Stimulated activated CD4-positive, alpha-beta T cell treated with anti-CD3 and anti-CD28 coated beads, Interleukin-15, amount 100 ng/mL, for 48 hours (primary cell): ENCODE data around the gene CAPZB.

Experiments used
- DNase-seq, 2 donors: peaks; one replicate each; pipeline ENCODE4 v3.0.0-alpha.2; 2020; ENCODE audit warnings: low read depth in 2 of 2

The CAPZB gene

DNA sequence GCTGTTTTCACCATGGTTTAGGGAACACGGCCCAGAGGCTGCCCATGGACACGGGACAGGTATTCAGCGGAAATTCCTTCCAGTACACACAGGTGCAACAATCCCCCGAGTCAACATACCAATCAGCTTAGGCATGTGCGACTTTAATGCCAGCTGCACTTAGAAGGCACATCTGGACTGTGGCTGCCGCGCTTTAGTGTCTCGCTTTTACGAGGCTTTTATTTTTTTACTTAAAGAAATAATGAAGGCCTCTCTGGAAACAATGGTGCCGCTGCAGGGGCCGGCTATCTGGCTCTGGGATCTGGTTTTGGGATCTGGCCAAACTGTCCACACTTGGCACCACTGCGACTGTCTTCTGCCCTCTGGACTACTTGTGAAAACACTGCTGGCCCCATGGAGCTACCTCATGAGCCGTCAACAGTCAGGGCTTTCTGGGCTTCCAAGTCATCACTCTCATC is 117.7 kb downstream of the CAPZB start:
- DNase-seq: no peak

GRCh38 chr1:19366599-19367536 is 118.5 kb downstream of the CAPZB start:
- DNase-seq: no peak

- no peak for DNase-seq
Measured at GRCh38 chr1:19365721-19366120, 119.6 kb downstream of the CAPZB start.

- DNase-seq: no peak
Measured at GRCh38 chr1:19363536-19364152, 121.7 kb downstream of the CAPZB start.

DNA sequence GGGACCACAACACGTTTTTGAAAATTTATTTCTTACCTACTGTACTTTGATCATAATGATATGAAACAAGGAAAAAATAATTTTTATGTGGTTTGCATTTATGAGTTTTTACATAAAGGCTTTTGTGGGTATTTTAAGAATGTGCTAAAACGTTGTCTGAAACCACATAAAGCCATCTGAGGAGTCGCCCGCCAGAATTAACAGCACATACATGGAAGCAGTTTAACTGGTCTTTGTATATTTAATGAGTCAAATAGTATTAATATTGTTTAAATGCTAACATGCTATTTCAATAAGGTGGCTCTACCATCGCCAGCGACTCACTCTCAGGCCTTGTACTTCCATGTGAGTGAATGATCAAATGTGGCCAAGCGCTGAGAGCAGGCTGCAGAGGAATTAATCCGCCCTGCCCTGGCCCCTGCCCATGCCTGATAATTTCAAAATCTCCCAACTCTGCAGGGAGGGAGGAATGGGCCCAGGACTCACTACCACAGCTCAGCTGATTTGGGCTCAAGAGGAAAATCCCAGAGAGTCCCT is 123.7 kb downstream of the CAPZB start:
- DNase-seq: no peak

GRCh38 chr1:19360843-19361610 is 124.3 kb downstream of the CAPZB start:
- DNase-seq: no peak

GRCh38 chr1:19360432-19360831 is 124.9 kb downstream of the CAPZB start:
- no peak for DNase-seq

DNA sequence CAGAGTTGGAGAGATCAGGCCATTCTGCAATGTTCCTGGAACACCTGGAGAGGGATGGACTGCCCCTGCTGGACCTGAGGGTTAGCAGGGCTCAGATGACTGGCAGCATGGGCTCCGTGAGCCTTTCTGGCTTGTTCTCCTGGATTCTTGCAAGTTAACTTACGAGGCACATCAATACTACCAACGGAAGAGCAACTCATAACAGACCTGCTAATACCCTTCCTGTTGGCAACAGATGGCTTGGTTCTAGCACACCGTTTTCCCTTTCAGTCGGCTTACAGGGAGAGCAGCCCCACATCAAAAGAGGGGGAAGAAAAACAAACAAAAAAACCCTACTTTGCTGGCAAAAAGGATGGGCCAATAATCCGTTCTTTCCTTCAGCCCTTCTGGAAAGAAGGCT is 125.3 kb downstream of the CAPZB start:
- no peak for DNase-seq

GRCh38 chr1:19359357-19359756 is 126.0 kb downstream of the CAPZB start:
- DNase-seq: no peak

- DNase-seq: no peak
Measured at GRCh38 chr1:19358710-19359109, 126.6 kb downstream of the CAPZB start.

DNA sequence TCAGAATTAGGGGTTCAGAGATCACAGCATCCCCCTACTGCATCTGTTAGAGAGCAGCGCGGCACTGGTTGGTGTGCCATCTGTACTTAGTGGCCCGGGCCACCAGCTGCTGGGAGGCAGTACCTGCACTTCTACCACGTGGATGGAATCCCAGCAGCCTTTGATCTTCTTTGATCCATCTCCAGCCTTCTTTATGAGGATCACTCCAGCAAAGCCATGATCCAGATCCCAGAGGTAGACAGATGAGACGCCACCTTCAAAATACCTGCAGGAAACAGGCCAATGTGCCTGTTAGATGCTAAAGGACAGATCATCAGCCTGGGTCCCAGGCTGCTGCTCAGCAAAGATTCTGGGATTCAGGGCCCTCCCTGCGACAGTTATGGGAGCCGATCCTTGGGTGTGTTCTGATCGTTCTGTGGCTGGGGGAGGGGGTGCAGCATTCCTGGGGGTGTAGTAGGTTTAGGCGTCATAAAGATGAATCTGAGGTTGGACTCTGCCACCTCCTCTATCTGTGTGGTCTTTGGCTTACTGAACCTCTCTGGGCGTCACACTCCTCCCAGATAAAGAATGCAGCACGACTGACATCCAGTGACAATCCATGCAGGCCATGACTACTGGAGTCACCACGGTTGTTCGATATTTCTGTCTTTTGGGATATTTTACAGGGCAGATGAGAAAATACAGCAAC is 127.9 kb downstream of the CAPZB start:
- DNase-seq: no peak

DNA sequence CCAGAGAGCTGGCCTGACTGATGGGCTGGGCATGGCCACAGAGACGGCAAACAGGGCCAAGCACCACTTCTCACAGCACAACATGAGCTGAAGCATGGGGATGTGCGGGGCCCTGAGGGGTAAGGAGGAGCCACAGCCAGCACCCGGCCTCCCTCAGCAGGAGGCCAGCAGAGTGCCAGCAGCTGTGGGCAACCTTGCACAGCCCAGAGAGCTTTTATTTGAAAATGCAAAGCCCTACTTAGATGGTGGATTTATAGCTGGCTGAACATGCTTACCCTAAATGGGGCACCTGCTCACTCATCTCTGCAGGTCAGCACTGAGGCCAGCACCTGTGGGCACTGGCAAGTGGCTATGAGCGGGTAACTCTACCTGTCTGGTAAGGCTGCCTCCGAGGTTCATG is 129.1 kb downstream of the CAPZB start:
- no peak for DNase-seq

DNA sequence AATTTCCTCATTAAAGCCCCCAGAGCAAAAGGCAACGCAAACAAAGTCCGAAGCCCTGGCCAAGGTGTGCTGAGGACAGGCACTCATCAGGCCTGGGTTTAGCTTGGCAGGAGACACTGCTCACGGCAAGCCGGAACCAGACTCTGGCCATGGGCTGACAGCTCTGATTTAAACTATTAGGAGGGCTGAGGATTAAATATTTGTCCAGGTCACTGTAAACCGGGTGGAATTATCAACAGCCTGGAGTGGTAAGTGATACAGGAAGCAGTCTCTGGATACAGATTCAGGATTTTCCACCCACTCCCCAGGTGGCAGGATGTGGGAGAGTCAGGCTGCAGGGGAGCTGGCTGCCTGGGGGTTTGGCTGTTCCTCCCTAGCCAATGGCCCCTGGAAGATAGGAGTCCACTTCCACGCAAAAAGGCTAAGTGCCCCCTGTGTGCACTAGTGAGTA is 130.8 kb downstream of the CAPZB start:
- DNase-seq: no peak

GRCh38 chr1:19353596-19353995 is 131.7 kb downstream of the CAPZB start:
- DNase-seq: no peak

- no peak for DNase-seq
Measured at GRCh38 chr1:19352839-19353238, 132.5 kb downstream of the CAPZB start.

DNA sequence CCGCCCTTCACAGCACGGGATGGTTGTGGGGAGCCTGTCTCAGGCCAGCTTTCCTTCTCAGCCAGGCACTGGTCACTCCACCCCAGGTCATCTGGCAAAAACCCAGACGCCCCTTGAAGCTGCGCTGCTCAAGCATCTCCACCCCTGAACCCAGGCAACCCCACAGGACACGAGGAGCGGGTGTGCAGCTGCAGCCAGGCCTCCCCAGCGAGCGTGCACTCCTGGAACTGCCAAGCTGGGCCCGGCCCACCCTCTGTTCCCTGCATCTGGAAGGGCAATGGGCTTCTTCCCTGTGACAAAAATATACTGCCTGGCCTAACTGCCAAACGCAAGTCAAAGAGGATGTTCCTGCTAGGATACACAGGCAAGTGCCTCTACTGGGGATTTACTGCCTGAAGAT is 133.5 kb downstream of the CAPZB start:
- no peak for DNase-seq

DNA sequence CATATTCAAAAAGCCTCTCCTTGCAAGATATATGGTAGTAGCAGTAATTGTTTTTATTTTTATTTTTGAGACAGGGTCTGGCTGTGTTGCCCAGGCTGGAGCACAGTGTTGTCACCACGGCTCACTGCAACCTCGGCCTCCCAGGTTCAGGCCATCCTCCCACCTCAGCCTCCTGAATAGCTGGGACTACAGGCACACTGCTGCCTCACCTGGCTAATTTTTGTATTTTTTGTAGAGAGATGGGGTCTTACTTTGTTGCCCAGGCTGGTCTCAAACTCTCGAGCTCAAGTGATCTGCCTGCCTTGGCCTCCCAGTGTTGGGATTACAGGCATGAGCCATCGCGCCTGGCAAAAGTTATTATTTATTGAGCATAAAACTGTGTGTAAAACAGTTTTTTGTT is 134.8 kb downstream of the CAPZB start:
- DNase-seq: no peak

GRCh38 chr1:19349999-19350398 is 135.3 kb downstream of the CAPZB start:
- no peak for DNase-seq

DNA sequence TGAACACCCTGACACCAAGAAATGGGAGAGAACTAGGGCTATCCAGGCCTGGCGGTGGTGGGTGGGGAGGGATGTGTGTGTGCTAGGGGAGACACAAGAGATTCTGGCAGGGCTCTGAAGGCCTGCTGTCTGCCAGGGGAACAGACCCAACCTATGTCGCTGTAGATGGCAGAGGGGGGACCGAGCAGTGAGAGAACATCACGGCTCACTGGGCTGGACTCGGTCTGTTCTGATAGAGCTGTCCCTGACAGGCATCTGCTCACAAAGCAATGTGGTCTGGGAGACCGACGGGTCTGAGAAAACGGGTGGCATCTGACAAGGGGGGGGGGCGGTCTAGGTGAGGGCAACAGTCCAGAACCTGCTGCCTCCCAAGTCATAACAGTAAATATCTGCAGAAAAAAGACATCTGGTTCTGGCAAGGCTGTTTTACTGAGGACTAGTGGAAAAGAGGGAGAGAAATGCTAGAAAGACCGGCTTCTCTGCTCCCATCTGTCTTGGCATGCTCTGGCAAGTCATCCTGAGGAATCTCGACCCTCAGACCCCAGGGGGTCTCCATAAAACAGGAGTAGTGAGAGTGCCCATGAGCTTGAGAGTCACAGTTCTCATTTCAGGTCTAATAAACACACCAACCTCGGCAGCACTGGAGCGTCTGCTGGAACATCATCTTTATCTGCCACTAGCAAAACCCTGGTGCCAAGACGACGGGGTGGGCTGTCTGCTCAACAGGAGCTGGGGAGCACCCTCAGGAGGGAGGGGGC is 136.7 kb downstream of the CAPZB start:
- no peak for DNase-seq

- DNase-seq: no peak
Measured at GRCh38 chr1:19347533-19348172, 137.7 kb downstream of the CAPZB start.
